Nephron progenitor cell (in vitro differentiated cells): ENCODE measurements around the gene ZNF628.

Experiments
- DNase-seq: peaks from one replicate; pipeline ENCODE4 v3.0.0; 2021
- H3K27ac Mint-ChIP-seq: 2 replicates; pipeline ENCODE4 v1.8.0; 2021; ENCODE audit warnings: mild to moderate bottlenecking, moderate library complexity, mixed read lengths
- H3K27me3 Mint-ChIP-seq: 2 replicates; pipeline ENCODE4 v1.8.0; 2021; ENCODE audit warnings: mild to moderate bottlenecking, low read depth, mixed read lengths; ENCODE audit not compliant: poor library complexity
- H3K36me3 Mint-ChIP-seq: 2 replicates; pipeline ENCODE4 v1.8.0; 2021; ENCODE audit warnings: low read depth, mixed read lengths
- H3K4me1 Mint-ChIP-seq: 2 replicates; pipeline ENCODE4 v1.8.0; 2021; ENCODE audit warnings: mixed read lengths
- H3K4me3 Mint-ChIP-seq: 2 replicates; pipeline ENCODE4 v1.8.0; 2021; ENCODE audit warnings: mild to moderate bottlenecking, moderate library complexity, mixed read lengths
- H3K9me3 Mint-ChIP-seq: 2 replicates; pipeline ENCODE4 v1.8.0; 2021; ENCODE audit warnings: mild to moderate bottlenecking, moderate library complexity, mixed read lengths
- TF ChIP-seq, protein P1 (sequence below): fragments of 200-600 bp; sonication (generic); IDR thresholded peaks from 2 replicates; pipeline ENCODE4 v1.5.0; 2021; ENCODE audit warnings: antibody characterized with exemption

Gene ZNF628

DNA sequence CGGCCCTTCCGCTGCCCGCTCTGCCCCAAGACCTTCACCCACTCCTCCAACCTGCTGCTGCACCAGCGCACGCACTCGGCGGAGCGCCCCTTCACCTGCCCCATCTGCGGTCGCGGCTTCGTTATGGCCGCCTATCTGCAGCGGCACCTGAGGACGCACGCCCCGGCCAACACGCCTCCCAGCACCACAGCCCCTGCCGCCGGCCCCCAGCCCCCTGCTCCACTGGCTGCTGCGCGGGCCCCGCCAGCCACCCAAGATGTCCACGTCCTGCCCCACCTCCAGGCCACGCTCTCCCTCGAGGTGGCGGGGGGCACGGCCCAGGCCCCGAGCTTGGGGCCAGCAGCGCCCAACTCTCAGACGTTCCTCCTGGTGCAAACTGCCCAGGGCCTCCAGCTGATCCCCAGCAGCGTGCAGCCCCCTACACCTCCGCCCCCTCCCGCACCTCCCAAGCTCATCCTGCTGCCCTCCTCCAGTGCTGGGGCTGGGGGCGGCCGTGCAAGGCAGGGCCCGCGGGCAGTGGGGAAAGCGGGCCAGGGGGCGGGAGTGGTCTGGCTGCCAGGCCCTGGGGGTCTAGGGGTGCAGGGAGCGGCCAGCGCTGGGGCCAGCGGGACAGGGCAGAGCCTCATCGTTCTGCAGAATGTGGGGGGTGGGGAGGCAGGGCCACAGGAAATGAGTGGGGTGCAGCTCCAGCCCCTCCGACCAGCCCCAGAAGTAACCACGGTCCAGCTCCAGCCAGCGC is 6.7 kb downstream of the ZNF628 start:
- H3K36me3 Mint-ChIP-seq: peaks cover 7% of the 10 kb centered on the region
- DNase-seq: no peak
- peaks cover 3% of the 10 kb centered on the region for H3K27me3 Mint-ChIP-seq
- H3K4me1 Mint-ChIP-seq: peaks cover 49% of the 10 kb centered on the region
- H3K27ac Mint-ChIP-seq: no peak overlapping the region
- H3K4me3 Mint-ChIP-seq: no peak overlapping the region
- TF ChIP-seq, protein P1, sequence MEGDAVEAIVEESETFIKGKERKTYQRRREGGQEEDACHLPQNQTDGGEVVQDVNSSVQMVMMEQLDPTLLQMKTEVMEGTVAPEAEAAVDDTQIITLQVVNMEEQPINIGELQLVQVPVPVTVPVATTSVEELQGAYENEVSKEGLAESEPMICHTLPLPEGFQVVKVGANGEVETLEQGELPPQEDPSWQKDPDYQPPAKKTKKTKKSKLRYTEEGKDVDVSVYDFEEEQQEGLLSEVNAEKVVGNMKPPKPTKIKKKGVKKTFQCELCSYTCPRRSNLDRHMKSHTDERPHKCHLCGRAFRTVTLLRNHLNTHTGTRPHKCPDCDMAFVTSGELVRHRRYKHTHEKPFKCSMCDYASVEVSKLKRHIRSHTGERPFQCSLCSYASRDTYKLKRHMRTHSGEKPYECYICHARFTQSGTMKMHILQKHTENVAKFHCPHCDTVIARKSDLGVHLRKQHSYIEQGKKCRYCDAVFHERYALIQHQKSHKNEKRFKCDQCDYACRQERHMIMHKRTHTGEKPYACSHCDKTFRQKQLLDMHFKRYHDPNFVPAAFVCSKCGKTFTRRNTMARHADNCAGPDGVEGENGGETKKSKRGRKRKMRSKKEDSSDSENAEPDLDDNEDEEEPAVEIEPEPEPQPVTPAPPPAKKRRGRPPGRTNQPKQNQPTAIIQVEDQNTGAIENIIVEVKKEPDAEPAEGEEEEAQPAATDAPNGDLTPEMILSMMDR: no peak
- no peaks in the 10 kb centered on the region for H3K9me3 Mint-ChIP-seq

DNA sequence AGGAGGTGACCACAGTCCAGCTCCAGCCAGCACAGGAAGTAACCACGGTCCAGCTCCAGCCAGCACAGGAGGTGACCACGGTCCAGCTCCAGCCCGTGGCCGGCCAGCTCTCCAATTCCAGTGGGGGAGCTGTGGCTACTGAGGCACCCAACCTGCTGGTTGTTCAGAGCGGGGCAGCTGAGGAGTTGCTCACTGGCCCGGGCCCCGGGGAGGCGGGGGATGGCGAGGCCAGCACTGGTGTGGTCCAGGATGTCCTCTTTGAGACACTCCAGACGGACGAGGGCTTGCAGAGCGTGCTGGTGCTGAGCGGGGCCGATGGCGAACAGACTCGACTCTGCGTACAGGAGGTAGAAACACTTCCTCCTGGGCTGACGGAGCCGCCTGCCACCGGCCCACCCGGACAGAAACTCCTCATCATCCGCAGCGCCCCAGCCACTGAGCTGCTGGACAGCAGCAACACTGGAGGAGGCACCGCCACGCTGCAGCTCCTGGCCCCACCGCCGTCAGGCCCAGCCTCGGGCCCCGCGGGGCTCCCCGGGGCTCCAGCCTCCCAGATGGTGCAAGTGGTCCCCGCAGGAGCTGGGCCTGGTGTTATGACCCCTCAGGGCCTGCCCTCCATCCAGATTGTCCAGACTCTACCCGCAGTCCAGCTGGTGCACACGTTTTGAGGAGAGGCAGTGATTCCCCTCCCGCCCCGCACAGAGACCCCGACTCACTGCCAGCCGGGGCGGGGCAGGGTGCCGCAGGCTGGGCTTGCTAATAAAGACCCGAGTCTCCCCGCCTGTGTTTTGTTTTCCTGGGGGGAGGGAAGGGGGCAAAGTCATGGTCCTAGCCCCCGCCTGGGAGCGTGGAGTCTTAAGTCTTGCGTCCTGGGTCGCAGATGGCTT is 7.5 kb downstream of the ZNF628 start:
- Mint-ChIP-seq H3K4me3 (peak overlapping the region; percentile 73), H3K27ac (no peak overlapping the region), H3K36me3 (peaks cover 7% of the 10 kb centered on the region), H3K4me1 (peaks cover 46% of the 10 kb centered on the region), H3K9me3 (no peaks in the 10 kb centered on the region), H3K27me3 (peaks cover 3% of the 10 kb centered on the region)
- no peak for DNase-seq
- TF ChIP-seq, protein P1: no peak

DNA sequence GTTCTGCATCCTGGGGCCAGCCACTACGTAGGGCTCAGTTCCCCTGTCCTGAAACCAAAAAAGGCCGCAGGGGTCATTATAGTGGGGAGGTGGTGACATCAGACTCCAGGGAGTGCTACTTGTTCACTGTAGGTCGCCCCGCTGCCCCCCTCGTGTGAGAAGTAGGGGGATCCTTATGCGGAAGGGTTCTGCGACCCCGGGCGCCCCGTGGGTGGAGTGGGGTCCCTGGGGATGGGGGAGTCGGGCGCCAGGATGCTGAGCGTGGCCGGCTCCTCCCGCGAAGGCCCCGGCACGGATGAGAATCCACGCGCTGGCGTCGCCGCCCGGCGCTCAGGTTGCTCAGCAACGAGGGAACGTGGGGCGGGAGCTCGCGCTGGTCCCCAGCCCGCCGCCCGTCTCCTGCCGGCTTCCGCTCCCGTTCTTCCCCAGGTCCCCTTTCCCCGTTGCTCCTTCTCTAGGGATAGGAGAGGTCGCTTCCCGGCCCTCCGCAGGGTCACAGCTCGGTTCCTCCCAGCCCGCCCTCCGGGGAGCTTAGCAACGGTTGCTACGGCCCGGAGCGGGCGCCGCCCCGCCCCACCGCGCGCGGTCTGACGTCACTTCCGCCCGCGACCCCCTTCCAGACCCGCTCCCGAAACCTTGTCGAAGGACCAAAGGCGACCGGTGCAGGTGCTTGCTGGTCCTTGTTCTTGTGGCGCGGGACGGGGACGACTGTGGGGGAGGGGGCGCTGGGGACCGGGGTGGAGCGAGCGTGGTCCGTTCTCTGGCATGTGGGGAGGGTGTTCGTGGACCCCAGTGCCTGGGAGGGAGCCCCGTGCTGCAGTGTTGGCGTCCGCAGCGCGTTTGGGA is 8.4 kb downstream of the ZNF628 start, which contains the start of gene NAT14:
Gene NAT14 (plus strand): TSS at position 596 of the 846 bp plus-strand sequence. CDS start 521 bp downstream, outside the sequence.
- Mint-ChIP-seq H3K27me3 (peaks cover 3% of the 10 kb centered on the region), H3K4me3 (peak within 1 kb of the TSS; percentile 91), H3K27ac (peak within 1 kb of the TSS; percentile 6), H3K36me3 (peaks cover 2% of the 10 kb centered on the region), H3K9me3 (no peaks in the 10 kb centered on the region), H3K4me1 (peaks cover 37% of the 10 kb centered on the region)
- TF ChIP-seq, protein P1: no peak
- DNase-seq: peak; percentile 94

DNA sequence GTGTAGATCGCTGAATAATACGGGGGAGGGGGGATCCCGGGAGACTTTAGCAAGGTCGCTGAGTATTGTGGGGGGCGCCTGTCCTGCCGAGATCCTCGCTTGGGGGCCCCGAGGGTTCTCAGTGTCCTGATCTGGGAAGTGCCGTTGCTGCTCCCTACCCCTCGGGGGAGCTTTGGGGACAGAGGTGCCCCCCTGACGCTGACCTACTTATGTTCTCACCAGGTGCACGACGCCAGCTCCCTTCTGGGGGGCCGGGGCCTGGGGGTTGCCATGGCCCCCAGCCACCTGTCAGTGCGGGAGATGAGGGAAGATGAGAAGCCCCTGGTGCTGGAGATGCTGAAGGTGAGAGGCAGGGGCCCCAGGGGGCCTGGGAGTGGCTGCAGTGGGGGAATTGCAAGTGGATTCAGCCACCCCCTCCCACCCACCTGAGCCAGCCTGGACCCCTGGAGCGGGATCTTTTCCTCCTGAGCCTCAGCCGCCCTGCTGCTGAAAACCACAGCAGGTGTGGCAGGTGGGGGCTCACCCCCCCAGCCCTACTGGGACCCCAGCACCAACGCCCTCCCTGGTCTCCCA is 9.1 kb downstream of the ZNF628 start:
- Mint-ChIP-seq H3K36me3 (no peaks in the 10 kb centered on the region), H3K9me3 (no peaks in the 10 kb centered on the region), H3K4me1 (peaks cover 31% of the 10 kb centered on the region), H3K4me3 (peak overlapping the region; percentile 91), H3K27ac (no peak overlapping the region), H3K27me3 (peaks cover 3% of the 10 kb centered on the region)
- TF ChIP-seq, protein P1: no peak
- no peak for DNase-seq
